ENCODE data around the gene PBX3.

Gene PBX3

DNA sequence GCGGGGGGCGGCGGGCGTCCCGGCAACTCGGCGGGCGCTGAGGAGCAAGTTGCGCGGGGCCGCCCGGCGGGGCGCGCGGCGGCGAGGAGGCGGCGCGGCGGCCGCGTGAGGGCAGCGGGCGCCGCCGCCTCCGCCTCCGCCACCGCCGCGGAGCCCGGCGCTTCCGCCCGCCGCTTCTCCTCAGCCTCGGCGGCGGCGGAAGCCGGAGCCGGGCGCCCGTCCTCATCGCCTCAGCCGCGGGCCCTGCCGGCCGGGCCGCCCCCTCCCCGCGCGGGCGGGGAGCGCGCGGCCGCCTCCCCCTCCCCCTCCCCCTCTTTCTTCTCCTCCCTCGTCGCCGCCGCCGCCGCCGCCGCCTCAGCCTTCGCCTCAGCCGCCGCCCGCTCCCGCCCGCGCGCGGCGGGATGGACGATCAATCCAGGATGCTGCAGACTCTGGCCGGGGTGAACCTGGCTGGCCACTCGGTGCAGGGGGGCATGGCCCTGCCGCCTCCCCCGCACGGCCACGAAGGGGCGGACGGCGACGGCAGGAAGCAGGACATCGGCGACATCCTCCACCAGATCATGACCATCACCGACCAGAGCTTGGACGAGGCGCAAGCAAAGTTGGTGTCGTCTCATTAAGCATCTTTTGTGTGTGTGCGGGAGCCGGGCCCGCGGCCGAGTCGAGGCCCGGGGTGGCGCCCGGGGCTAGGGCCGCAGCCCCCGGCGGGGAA, at the start of gene PBX3:
Gene PBX3, plus strand, starts transcription at position 321 of the 712 bp plus-strand sequence.
- peak; percentile 68 for DNase-seq (ENCODE audit: low spot score)

DNA sequence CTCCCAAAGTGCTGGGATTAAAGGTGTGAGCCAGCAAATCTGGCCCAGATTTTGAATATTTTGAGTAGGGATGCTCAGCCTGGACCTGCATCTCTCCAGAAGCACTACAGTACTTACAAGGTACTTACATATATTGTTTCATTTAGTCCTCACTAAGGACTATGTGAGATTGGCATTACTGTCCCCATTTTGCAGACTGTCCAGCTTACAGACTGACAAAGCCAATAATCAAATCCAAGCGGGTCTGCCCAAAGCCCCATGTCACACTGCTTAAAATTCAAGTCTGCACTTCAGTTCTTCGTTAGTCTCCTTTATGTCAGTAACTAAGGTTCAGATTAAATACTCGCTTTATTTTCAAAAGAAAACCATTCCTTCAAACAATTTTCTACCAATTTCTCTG, 47.3 kb upstream of the PBX3 start:
- DNase-seq (ENCODE audit: low spot score): no peak

- DNase-seq (ENCODE audit: low spot score): no peak
Measured at GRCh38 chr9:125700791-125701190, 46.4 kb upstream of the PBX3 start.

DNA sequence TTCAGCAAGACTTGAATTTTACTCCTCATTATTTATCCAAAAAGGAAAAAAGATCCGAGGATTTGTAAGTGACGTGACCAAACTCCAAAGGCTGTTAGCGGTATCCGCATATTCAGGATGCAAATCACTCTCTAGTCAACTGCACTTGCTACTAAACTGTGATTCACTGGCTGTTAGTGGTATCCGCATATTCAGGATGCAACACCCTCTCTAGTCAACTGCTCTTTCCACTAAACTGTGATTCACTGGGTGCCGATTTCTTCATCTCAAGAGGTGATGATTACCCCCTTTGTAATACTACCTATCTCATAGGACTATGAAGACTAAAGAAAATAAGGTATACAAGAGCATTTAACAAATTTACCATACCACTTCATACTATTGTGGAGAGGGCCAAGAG, 45.8 kb upstream of the PBX3 start:
- no peak for DNase-seq (ENCODE audit: low spot score)

GRCh38 chr9:125703662-125704061, 43.5 kb upstream of the PBX3 start:
- DNase-seq (ENCODE audit: low spot score): no peak

GRCh38 chr9:125705893-125706292, 41.3 kb upstream of the PBX3 start:
- DNase-seq (ENCODE audit: low spot score): no peak

- DNase-seq (ENCODE audit: low spot score): peak; percentile 98
Measured at GRCh38 chr9:125706651-125707471, 40.3 kb upstream of the PBX3 start, which contains the start of gene MAPKAP1. TSS of gene MAPKAP1 (minus strand) at chr9:125707208. CDS start at chr9:125672574, 34,634 bp downstream.

DNA sequence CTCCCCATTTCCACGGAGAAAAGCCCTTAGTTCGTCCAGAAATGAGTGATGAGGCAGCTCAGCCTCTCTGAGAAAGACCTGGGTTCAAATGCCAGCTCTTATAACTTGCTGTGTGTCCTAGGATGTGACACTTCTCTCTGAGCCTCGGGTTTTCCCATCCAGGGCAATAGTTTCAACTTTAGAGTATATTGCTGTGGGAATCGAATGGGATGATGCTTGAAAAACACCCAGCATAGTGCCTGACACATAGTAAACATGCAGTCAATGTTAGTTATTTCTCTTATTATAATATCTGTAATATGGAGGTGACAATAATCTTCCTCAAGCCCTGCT, 39.7 kb upstream of the PBX3 start:
- no peak for DNase-seq (ENCODE audit: low spot score)

- no peak for DNase-seq (ENCODE audit: low spot score)
Measured at GRCh38 chr9:125726456-125727132, 20.6 kb upstream of the PBX3 start.

DNA sequence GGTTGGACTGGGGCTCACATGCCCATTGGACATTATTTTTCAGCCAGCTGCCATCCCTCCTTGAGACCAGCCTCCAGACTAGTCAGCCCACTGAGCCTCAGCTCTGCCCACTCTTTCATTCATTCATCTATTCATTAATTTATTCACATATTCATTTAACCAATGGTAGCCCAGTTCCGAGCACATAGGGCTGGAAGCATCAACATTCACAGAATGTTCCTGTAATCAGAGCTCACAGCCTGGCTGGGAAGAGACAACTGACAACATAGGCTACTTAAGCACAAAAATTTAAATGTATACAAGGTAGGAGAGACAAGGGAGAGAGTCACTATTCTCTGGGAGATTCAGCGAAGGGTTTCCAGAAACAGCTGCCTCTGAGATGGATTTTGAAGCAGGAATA, 17.0 kb upstream of the PBX3 start:
- DNase-seq (ENCODE audit: low spot score): no peak

GRCh38 chr9:125732562-125732961, 14.6 kb upstream of the PBX3 start:
- no peak for DNase-seq (ENCODE audit: low spot score)

DNA sequence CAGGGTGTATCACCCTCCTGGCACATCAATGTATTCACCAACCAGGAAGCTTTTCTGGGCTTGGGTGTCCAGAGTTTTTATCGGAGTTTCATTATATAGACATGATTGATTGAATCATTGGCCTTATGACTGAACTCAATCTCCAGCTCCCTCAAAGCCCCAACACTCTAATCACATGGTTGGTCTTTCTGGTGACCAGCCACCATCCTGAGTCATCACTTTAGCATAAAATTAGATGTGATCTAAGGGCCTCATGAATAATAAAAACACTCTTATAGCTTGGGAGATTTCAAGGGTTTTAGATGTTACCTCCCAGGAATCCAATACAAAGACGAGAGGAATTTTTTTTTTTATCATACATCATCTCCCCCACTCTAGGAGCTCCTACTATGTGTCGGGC, 7.7 kb upstream of the PBX3 start:
- no peak for DNase-seq (ENCODE audit: low spot score)

DNA sequence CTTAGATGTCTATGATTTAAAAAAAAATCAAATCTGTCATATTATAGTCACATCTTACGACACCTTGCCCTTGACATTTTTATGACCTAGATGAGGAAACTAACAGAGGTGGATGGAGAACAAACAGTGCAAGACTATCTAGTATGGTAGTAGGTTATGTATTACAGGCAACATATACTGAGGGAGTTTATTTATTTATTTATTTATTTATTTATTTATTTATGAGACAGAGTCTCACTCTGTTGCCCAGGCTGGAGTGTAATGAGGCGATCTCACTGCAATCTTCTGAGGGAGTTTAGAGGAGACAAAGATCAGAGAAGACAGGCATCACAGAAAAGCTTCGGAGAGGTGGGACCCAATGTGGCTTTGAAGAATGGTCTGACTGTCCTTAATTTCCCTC, 4.5 kb upstream of the PBX3 start:
- no peak for DNase-seq (ENCODE audit: low spot score)

DNA sequence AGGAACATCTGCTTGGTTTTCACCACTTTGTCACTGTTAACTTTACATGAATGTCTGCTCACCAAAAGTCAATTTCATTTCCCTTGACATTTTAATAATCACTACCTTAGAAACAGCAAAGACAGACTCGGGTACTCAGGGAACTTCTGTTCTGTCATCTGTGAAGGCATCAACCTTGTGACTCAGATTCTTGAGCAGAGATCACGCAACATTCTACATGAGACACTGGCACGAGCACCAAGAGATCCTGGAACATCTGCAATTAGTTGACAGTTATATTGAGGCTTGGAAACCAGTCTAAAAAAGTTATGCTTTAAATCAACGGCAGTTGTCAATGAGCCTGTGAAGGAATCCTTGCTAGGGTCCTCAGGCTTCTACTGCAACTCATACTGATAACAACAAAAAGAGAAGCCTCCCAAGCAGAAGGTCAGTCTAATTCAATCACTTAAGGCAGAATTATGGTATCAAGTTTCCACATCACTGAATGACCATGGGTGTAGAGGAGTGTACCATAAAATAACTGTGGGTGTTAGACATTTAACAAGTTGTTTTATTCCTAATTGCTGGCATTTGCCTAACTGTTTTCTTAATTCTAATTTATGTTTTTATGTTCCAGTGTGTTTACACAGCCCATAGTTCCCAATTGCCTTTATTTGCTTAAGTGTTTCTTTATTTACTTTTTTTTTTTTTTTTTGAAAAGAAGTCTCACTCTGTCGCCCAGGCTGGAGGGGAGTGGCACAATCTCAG, 3.3 kb upstream of the PBX3 start:
- DNase-seq (ENCODE audit: low spot score): no peak

DNA sequence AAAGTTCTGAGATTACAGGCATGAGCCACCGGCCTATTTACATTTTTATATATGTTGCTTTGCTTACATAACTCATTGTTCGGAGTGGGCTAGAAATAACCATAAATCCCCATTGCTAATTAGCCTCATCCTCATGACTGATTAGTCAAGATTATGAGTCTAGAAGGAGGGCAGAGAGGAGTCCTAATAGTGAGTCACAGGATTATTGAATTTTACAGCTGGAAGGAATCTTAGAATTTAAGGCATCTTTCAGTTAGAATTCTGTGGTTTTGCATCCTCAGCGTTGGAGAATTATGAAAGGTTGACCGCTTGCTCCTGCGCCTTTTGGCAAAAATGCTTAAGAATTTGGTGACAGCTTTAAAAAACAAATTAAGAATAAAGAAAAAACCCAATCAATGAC, 2.6 kb upstream of the PBX3 start:
- DNase-seq (ENCODE audit: low spot score): peak; percentile 59

- DNase-seq (ENCODE audit: low spot score): no peak
Measured at GRCh38 chr9:125745018-125745417, 2.2 kb upstream of the PBX3 start.

DNA sequence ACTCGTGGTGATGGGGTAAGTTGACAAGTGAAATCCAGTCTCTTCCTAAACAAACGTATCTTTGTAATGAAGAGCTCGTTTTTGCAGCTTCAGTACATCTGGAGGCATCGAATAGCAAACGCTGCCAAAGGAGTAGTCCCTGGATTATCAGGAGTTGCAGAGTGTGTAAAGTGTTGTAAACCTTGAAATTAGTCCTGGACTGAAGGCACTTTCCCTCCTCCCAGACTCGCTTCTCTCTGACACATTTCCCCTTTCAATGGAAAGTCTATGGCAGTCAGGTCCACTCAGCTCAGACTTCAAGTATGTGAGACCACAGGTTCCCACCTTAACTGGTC, 1.5 kb upstream of the PBX3 start:
- no peak for DNase-seq (ENCODE audit: low spot score)

- peak; percentile 93 for DNase-seq (ENCODE audit: low spot score)
Measured at GRCh38 chr9:125746017-125746773, 978 bp upstream of the PBX3 start.

DNA sequence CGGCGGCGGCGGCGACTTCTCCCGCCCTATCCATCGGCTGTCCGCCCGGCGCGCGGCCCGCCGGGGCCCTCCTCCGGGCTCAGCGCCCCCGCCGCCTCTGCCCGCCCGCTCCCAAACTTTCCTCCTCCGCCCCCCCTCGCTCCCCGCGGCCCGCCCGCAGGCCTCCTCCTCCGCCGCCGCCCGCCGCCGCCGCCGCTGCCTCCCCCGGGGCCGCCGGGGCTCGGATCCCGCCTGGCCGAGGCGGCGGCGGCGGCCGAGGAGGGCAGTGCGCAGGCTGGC, 460 bp upstream of the PBX3 start:
- DNase-seq (ENCODE audit: low spot score): no peak

DNA sequence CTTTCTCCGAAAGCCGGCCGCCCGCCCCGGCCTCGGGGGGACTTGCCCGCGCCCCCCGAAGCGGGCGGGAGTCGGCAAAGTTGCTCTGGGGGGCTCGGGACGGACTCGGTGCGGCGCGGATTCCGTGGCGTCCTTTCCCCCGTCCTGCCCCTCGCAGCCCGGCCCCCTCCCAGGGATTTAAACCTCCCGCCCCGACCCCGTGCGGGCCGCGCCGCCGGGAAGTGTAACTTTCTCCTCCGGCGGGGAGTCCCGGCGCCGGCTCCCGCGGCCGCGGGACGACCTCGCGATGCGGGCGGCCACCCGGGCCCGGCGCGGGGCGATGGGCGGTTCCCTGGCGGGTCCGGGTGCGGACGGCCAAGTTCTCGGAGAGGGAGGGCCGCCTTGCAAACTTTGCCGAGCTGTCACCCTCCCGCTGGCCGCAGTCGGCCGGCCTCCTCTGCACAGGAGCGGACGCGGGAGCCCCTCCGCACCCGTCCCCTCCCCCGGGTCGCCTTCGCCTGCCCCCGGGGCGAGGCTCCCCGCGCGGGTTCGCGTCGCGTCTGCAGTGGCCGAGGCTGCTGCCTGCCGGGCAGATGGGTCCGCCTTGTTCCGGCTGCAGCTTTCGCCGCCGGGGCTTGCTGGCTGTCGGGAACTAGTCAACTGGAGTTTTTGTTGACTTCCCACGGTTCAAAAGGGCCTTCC, 732 bp downstream of the PBX3 start:
- DNase-seq (ENCODE audit: low spot score): peak; percentile 64

DNA sequence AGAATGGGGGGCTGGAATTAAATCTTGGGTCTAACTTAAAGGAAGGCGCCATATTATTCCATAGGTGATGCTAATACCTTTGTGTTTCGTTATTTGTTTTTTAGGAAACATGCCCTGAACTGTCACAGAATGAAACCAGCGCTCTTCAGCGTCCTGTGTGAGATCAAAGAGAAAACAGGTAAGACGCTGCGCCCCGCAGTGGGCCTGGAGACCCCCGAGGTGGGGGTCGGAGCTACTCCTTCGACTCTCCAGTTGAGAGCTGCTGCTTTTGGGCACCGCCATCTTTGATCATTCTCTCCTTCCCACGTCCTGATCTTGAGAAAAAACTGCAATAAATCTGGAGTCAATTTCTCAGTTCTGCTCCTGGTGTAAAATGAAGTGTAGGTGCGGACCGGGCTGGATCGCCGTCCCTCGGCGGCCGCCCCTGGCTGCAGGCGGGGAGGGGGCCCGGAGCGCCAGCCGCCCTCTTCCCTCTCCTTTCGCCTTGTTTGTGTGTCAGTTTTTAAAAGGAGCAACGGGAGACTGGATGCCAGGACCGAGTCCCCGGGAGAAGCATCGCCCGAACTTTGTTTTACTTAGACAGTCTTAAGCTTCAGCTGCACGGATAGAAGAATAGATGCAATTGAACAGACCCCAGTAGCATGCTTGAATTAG, 1.4 kb downstream of the PBX3 start:
- peak; percentile 19 for DNase-seq (ENCODE audit: low spot score)
